Activated CD4-positive, alpha-beta T cell treated with anti-CD3 and anti-CD28 coated beads, Interleukin-10, Interleukin-2, amounts not matched to agents 100 ng/mL and 50 ng/mL, durations not matched to agents 16 hours and 8 hours (primary cell): ENCODE measurements around the gene ZNF479.
"Not testable (repeated sequence)": the region's sequence is repeated elsewhere in the genome, so short reads cannot be mapped to it uniquely, and the experiment has no call there.

Experiments used
- DNase-seq: peaks from one replicate; pipeline ENCODE4 v3.0.0-alpha.2; 2020

Gene ZNF479

GRCh38 chr7:57132336-57132735, at the start of gene ZNF479:
ZNF479 (minus strand) TSS chr7:57132436; CDS start chr7:57132324, 112 bp downstream.
- DNase-seq = not testable (repeated sequence)

DNA sequence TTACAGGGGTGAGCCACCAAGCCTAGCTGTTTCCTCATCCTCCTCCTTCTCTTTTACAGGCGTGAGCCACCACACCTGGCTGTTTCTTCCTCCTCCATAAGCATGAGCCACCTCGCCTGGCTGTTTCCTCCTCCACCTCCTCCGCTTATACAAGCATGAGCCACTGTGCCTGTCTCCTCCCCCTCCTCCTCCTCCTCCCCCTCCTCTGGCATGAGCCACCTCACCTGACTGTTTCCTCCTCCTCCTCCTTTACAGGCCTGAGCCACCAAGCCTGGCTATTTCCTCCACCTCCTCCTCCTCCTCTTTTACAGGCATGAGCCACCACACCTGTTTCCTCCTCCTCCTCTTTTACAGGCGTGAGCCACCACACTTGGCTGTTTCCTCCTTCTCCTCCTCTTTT, 49.8 kb upstream of the ZNF479 start:
- DNase-seq = no peak

- DNase-seq = no peak
Measured at GRCh38 chr7:57181281-57181680, 49.0 kb upstream of the ZNF479 start.

GRCh38 chr7:57179776-57180415, 47.7 kb upstream of the ZNF479 start:
- no peak for DNase-seq

- DNase-seq = no peak
Measured at GRCh38 chr7:57178768-57179139, 46.5 kb upstream of the ZNF479 start.

- no peak for DNase-seq
Measured at GRCh38 chr7:57177856-57178767, 45.9 kb upstream of the ZNF479 start.

DNA sequence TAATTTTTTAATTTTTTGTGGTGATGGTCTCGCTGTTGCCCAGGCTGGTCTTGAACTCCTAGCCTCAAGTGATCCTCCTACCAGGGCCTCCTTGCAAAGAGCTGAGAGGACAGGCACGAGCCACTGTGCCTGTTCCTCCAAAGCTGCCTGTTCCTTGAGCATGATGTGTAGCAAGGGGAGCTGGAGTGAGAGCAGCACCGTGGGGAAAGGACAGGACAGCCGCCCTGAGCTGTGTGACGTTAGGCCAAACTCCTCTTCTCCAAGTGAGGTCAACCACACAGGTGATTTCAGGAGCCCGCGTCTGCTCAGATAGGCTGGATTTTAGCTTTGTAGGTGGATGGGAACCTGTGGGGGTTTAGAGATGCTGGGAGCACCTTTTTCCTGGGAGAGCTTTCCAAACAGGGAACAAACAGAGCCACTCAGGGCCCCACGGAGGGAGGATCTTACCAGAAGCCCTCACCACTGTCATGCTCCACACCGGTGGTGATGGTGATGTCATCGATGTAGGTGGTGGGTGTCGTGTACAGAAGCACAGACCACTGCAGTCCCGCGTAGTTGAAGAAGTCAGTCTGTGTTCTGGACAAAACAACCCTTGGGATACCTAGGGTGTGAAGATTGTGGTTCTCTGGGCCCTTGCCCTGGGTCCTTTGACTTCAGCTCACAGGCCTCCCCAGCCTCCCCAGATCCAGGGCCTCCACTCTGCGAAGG, 44.8 kb upstream of the ZNF479 start:
- no peak for DNase-seq

DNA sequence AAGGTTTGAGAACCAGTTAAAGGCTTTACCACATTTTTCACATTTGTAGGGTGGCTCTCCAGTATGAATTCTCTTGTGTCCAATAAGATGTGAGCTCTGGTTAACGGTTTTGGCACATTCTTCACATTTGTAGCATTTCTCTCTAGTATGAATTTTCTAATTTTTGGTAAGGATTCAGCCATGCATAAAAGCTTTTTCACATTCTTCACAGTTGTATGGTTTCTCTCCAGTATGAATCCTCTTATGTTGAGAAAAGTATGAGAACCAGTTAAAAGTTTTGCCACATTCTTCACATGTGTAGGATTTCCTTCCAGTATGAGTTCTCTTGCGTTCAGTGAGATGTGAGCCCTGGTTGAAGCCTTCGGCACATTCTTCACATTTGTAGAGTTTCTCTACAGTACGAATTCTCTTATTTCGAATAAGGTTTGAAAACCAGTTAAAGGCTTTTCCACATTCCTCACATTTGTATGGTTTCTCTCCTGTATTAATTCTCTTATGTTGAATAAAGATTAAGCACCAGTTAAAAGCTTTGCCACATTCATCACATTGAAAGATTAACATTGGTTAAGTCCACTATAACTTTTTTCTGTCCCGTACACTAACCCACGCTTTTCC, 33.2 kb upstream of the ZNF479 start:
- DNase-seq = no peak

DNA sequence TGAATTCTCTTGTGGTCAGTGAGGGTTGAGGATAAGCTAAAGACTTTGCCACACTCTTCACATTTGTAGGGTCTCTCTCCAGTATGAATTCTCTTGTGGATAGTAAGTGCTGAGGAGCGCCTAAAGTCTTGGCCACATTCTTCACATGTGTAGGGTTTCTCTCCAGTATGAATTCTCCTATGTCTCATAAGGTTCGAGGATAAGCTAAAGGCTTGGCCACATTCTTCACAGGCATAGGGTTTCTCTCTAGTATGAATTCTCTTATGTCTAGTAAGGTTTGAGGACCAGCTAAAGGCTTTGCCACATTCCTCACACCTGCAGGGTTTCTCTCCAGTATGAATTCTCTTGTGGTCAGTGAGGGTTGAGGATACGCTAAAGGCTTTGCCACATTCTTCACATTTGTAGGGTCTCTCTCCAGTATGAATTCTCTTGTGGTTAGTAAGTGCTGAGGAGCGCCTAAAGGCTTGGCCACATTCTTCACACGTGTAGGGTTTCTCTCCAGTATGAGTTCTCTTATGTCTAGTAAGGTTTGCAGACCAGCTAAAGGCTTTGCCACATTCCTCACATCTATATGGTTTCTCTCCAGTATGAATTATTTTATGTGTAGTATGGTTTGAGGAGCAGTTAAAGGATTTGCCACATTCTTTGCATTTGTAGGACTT, 12.0 kb downstream of the ZNF479 start:
- DNase-seq = not testable (repeated sequence)
